H9 (cell line): Measurements from ENCODE around the gene VMAC. TPM values are rescaled to one million over a fixed set of nuclear protein-coding genes. Genes with fewer than 3 reads are reported as not detected.

Experiments
- DNase-seq: peaks from one replicate; pipeline ENCODE4 v3.0.0-alpha.2; 2017
- H2AFZ ChIP-seq: one replicate; pipeline ENCODE4 v1.6.1; 2013; ENCODE audit warnings: mild to moderate bottlenecking, low read length, control low read depth, moderate library complexity
- H2AK5ac ChIP-seq: 2 replicates; pipeline ENCODE4 v1.6.1; 2013; ENCODE audit warnings: low read length, control low read depth, mixed read lengths; ENCODE audit not compliant: insufficient read length
- H2BK120ac ChIP-seq: one replicate; pipeline ENCODE4 v1.6.1; 2013; ENCODE audit warnings: low read depth, mild to moderate bottlenecking, low read length, control low read depth, inconsistent platforms; ENCODE audit not compliant: poor library complexity, severe bottlenecking
- H2BK12ac ChIP-seq: 2 replicates; pipeline ENCODE4 v1.6.1; 2013; ENCODE audit warnings: low read length, control low read depth, mixed read lengths, low read depth; ENCODE audit not compliant: insufficient read length
- H2BK15ac ChIP-seq: 2 replicates; pipeline ENCODE4 v1.6.1; 2013; ENCODE audit warnings: low read depth, low read length, control low read depth
- H2BK20ac ChIP-seq: one replicate; pipeline ENCODE4 v1.6.1; 2013; ENCODE audit warnings: low read depth, mild to moderate bottlenecking, low read length, control low read depth, inconsistent platforms; ENCODE audit not compliant: poor library complexity, severe bottlenecking
- H2BK5ac ChIP-seq: 2 replicates; pipeline ENCODE4 v1.6.1; 2013; ENCODE audit warnings: low read length, control low read depth, mixed read lengths; ENCODE audit not compliant: insufficient read length
- H3K14ac ChIP-seq: 2 replicates; pipeline ENCODE4 v1.6.1; 2013; ENCODE audit warnings: low read length, control low read depth; ENCODE audit not compliant: insufficient read depth
- H3K18ac ChIP-seq: 2 replicates; pipeline ENCODE4 v1.6.1; 2013; ENCODE audit warnings: low read depth, mild to moderate bottlenecking, mixed read lengths, low read length, control low read depth; ENCODE audit not compliant: insufficient read length
- H3K23ac ChIP-seq: 2 replicates; pipeline ENCODE4 v1.6.1; 2013; ENCODE audit warnings: low read length, control low read depth, mixed read lengths, low read depth; ENCODE audit not compliant: insufficient read length
- H3K23me2 ChIP-seq: 2 replicates; pipeline ENCODE4 v1.6.1; 2013; ENCODE audit warnings: low read depth, mild to moderate bottlenecking, mixed read lengths, low read length, control low read depth; ENCODE audit not compliant: insufficient read length, poor library complexity, severe bottlenecking
- H3K27ac ChIP-seq: 2 replicates; pipeline ENCODE4 v1.5.1; 2013; ENCODE audit warnings: low read length, control low read depth, mixed read lengths, low read depth; ENCODE audit not compliant: insufficient read length
- H3K27me3 ChIP-seq: 2 replicates; pipeline ENCODE4 v1.6.1; 2013; ENCODE audit warnings: low read length, control low read depth, inconsistent platforms; ENCODE audit not compliant: insufficient read depth
- H3K4ac ChIP-seq: 2 replicates; pipeline ENCODE4 v1.6.1; 2013; ENCODE audit warnings: low read depth, mild to moderate bottlenecking, control low read depth, inconsistent platforms, low read length, moderate library complexity
- H3K4me1 ChIP-seq: 2 replicates; pipeline ENCODE4 v1.6.1; 2013; ENCODE audit warnings: low read length, control low read depth, inconsistent platforms; ENCODE audit not compliant: insufficient read depth
- H3K4me2 ChIP-seq: 2 replicates; pipeline ENCODE4 v1.6.1; 2013; ENCODE audit warnings: low read length, control low read depth, mixed read lengths; ENCODE audit not compliant: insufficient read length, insufficient read depth
- H3K56ac ChIP-seq: 2 replicates; pipeline ENCODE4 v1.6.1; 2013; ENCODE audit warnings: low read depth, mild to moderate bottlenecking, mixed read lengths, low read length, control low read depth; ENCODE audit not compliant: insufficient read length
- H3K79me1 ChIP-seq: 2 replicates; pipeline ENCODE4 v1.6.1; 2013; ENCODE audit warnings: low read depth, mild to moderate bottlenecking, moderate library complexity, low read length, control low read depth, inconsistent platforms; ENCODE audit not compliant: insufficient read depth, poor library complexity, severe bottlenecking
- H3K79me2 ChIP-seq: 2 replicates; pipeline ENCODE4 v1.6.1; 2013; ENCODE audit warnings: low read length, control low read depth, inconsistent platforms; ENCODE audit not compliant: insufficient read depth
- H3K9ac ChIP-seq: 2 replicates; pipeline ENCODE4 v1.6.1; 2013; ENCODE audit warnings: low read length, control low read depth, mixed read lengths; ENCODE audit not compliant: insufficient read length; ENCODE audit errors: extremely low read depth
- H3K9me3 ChIP-seq: one replicate; pipeline ENCODE4 v1.6.1; 2013; ENCODE audit warnings: low read depth, low read length, inconsistent platforms; ENCODE audit not compliant: control insufficient read depth
- H3T11ph ChIP-seq: one replicate; pipeline ENCODE4 v1.6.1; 2013; ENCODE audit warnings: mild to moderate bottlenecking, low read length, control low read depth, inconsistent platforms
- H4K20me1 ChIP-seq: one replicate; pipeline ENCODE4 v1.6.1; 2013; ENCODE audit not compliant: control insufficient read depth, insufficient read length, insufficient read depth
- H4K5ac ChIP-seq: 2 replicates; pipeline ENCODE4 v1.6.1; 2013; ENCODE audit warnings: low read depth, mild to moderate bottlenecking, mixed read lengths, low read length, control low read depth; ENCODE audit not compliant: insufficient read length
- H4K8ac ChIP-seq: replicated peaks from 2 replicates; pipeline ENCODE4 v1.6.1; 2013; ENCODE audit warnings: low read length, control low read depth, mixed read lengths, low read depth; ENCODE audit not compliant: insufficient read length
- H4K91ac ChIP-seq: 2 replicates; pipeline ENCODE4 v1.6.1; 2013; ENCODE audit warnings: low read depth, mild to moderate bottlenecking, moderate library complexity, mixed read lengths, low read length, control low read depth; ENCODE audit not compliant: insufficient read length
- H3K27ac Mint-ChIP-seq, 3 experiments: 2 replicates in 2 of 3; 3 replicates in 1 of 3; pipeline ENCODE4 v1.8.0; 2020 to 2021; ENCODE audit warnings: mixed read lengths in 3 of 3, mild to moderate bottlenecking in 1 of 3, moderate library complexity in 1 of 3
- H3K27me3 Mint-ChIP-seq: 2 replicates; pipeline ENCODE4 v1.8.0; 2021; ENCODE audit warnings: low read depth, mild to moderate bottlenecking, moderate library complexity, mixed read lengths
- H3K36me3 Mint-ChIP-seq, 3 experiments: 2 replicates in 2 of 3; 3 replicates in 1 of 3; pipeline ENCODE4 v1.8.0; 2020 to 2021; ENCODE audit warnings: low read depth in 3 of 3, mixed read lengths in 3 of 3; ENCODE audit not compliant: insufficient read depth in 1 of 3
- H3K4me1 Mint-ChIP-seq, 2 experiments: 2 replicates each; pipeline ENCODE4 v1.8.0; 2020; ENCODE audit warnings: mixed read lengths in 2 of 2
- H3K4me3 Mint-ChIP-seq, 2 experiments: 2 replicates in 1 of 2; 3 replicates in 1 of 2; pipeline ENCODE4 v1.8.0; 2020 to 2021; ENCODE audit warnings: mild to moderate bottlenecking in 2 of 2, mixed read lengths in 2 of 2, moderate library complexity in 1 of 2
- H3K9me3 Mint-ChIP-seq, 2 experiments: 2 replicates in 1 of 2; 3 replicates in 1 of 2; pipeline ENCODE4 v1.8.0; 2020; ENCODE audit warnings: mild to moderate bottlenecking in 2 of 2, mixed read lengths in 2 of 2, moderate library complexity in 1 of 2
- WGBS: extraction: QIAGEN DNeasy Blood & Tissue Kit; methylation state at CpG from one replicate; pipeline ENCODE4 v1.1.7; 2013; ENCODE audit warnings: missing lambda C conversion rate, low lambda C conversion rate, mixed read lengths; ENCODE audit not compliant: insufficient read length; ENCODE audit errors: extremely low coverage; 5-methylcytosine and 5-hydroxymethylcytosine counted together
- total RNA-seq: library from RNA; stranded (reverse); gene quantifications from 2 replicates; pipeline ENCODE4 v1.2.1, GENCODE V29; 2021
- TF ChIP-seq, protein P1 (sequence below): fragments of 200-600 bp; sonication (generic); conservative IDR thresholded peaks from 3 replicates; pipeline ENCODE4 v1.8.0; 2021; ENCODE audit warnings: antibody characterized with exemption, mild to moderate bottlenecking

The VMAC gene
- total RNA-seq, 1 experiment from 2014 or later = 2.2 TPM

- no peak overlapping the region for H2BK5ac ChIP-seq
- no peaks in the 10 kb centered on the region for H3K9me3 ChIP-seq
- no peak for DNase-seq
- H2BK20ac ChIP-seq = no peak overlapping the region
- no peaks in the 10 kb centered on the region for H3K27me3 Mint-ChIP-seq
- peaks cover 37 to 88% (median 87%) of the 10 kb centered on the region in 3 experiments for H3K36me3 Mint-ChIP-seq
- no peak overlapping the region for H3K14ac ChIP-seq
- H3K23me2 ChIP-seq = no peaks in the 10 kb centered on the region
- no peak overlapping the region for H2BK15ac ChIP-seq
- H3K27me3 ChIP-seq = no peaks in the 10 kb centered on the region
- no peak overlapping the region for H2AK5ac ChIP-seq
- TF ChIP-seq, protein P1, sequence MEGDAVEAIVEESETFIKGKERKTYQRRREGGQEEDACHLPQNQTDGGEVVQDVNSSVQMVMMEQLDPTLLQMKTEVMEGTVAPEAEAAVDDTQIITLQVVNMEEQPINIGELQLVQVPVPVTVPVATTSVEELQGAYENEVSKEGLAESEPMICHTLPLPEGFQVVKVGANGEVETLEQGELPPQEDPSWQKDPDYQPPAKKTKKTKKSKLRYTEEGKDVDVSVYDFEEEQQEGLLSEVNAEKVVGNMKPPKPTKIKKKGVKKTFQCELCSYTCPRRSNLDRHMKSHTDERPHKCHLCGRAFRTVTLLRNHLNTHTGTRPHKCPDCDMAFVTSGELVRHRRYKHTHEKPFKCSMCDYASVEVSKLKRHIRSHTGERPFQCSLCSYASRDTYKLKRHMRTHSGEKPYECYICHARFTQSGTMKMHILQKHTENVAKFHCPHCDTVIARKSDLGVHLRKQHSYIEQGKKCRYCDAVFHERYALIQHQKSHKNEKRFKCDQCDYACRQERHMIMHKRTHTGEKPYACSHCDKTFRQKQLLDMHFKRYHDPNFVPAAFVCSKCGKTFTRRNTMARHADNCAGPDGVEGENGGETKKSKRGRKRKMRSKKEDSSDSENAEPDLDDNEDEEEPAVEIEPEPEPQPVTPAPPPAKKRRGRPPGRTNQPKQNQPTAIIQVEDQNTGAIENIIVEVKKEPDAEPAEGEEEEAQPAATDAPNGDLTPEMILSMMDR = no peak
- H3K56ac ChIP-seq = no peak overlapping the region
- H4K91ac ChIP-seq = no peak overlapping the region
- no peak overlapping the region for H3K4ac ChIP-seq
- H3K9me3 Mint-ChIP-seq = no peaks in the 10 kb centered on the region
- H3T11ph ChIP-seq = no peak overlapping the region
- H2BK120ac ChIP-seq = no peak overlapping the region
- H3K4me3 Mint-ChIP-seq = no peak overlapping the region
- no peak overlapping the region for H3K23ac ChIP-seq
- H2BK12ac ChIP-seq = no peak overlapping the region
- H3K18ac ChIP-seq = no peak overlapping the region
- H3K79me2 ChIP-seq = no peaks in the 10 kb centered on the region
- H3K27ac ChIP-seq = no peak overlapping the region
- H3K4me1 Mint-ChIP-seq = no peaks in the 10 kb centered on the region
- H4K20me1 ChIP-seq = no peaks in the 10 kb centered on the region
- H2AFZ ChIP-seq = no peak overlapping the region
- no CpG with 5 or more reads among the region's 8 CpGs for WGBS
- no peaks in the 10 kb centered on the region for H3K4me1 ChIP-seq
- no peak overlapping the region for H4K5ac ChIP-seq
- no peak overlapping the region for H4K8ac ChIP-seq
- no peaks in the 10 kb centered on the region for H3K79me1 ChIP-seq
- H3K4me2 ChIP-seq = no peak overlapping the region
- no peak overlapping the region for H3K27ac Mint-ChIP-seq
- H3K9ac ChIP-seq = no peak overlapping the region
These were observed 22.8 kb downstream of the VMAC start for GRCh38 chr19:5927441-5927821.
